Muscle of back (tissue), 11 donors: Measurements from ENCODE around the gene HBG2. TPM values are rescaled to one million over a fixed set of nuclear protein-coding genes. Genes with fewer than 3 reads are reported as not detected.
A peak's percentile ranks its signal among the peaks of the same experiment; 100 is the strongest.
"Not testable (repeated sequence)": the region's sequence is repeated elsewhere in the genome, so short reads cannot be mapped to it uniquely, and the experiment has no call there.

ENCODE experiments used
- DNase-seq, 3 donors: peaks; one replicate each; pipeline versions ENCODE4 v3.0.0 to v3.0.0-alpha.2; 2013
- polyA plus RNA-seq, 10 donors: library from polyadenylated mRNA; unstranded; fragments of 120-200 nt; gene quantifications; one replicate each; pipeline ENCODE4 v1.2.1, GENCODE V29; 2013; ENCODE audit not compliant: insufficient read length in 10 of 10

HBG2 gene
- polyA plus RNA-seq, 10 donors: 2,782 to 38,425 (median 6,490) TPM

- no peak for DNase-seq
Observed at GRCh38 chr11:5284637-5285036, 30.1 kb upstream of the HBG2 start.

GRCh38 chr11:5283882-5284281 lies 29.3 kb upstream of the HBG2 start:
- DNase-seq: no peak

- DNase-seq: no peak
Observed at GRCh38 chr11:5283086-5283485, 28.5 kb upstream of the HBG2 start.

DNA sequence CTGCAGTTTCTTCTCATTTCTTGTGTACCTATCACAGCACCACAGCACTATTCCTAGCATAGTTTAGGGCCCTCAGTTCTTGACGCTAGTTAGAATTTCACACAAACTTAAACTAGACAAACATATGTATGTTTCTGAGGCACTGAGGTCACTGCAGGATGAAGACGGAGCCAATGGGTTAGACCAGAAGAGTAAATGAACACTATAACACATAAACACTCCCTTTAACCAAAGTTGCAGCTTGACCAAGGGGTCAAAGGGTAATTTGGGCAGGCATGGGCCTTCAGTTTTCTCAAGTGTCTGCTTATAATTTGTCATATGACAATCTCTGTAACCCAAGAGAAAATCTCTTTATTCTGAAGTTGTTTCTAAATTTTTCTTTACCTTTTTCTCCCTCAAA lies 28.0 kb upstream of the HBG2 start:
- no peak for DNase-seq

DNA sequence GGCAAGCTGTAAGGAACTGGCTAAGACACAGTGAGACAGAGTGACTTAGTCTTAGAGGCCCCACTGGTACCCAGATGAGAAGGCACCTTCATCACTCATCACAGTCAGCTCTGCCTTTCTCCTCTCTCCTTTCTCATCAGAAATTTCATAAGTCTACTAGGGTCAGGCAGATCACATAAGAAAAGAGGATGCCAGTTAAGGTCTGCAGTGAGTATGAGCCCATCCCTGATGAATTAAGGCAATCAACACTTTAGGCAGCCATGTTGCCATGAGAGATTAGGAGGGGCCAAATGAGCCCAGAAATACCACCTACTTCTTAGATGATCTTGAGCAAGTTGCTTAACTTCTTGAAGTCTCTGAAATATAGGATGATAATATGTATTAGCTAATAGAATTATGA lies 27.0 kb upstream of the HBG2 start:
- no peak for DNase-seq

- peak; percentile 18 to 84 (median 46) for DNase-seq
Observed at GRCh38 chr11:5280582-5281102, 26.1 kb upstream of the HBG2 start.

DNA sequence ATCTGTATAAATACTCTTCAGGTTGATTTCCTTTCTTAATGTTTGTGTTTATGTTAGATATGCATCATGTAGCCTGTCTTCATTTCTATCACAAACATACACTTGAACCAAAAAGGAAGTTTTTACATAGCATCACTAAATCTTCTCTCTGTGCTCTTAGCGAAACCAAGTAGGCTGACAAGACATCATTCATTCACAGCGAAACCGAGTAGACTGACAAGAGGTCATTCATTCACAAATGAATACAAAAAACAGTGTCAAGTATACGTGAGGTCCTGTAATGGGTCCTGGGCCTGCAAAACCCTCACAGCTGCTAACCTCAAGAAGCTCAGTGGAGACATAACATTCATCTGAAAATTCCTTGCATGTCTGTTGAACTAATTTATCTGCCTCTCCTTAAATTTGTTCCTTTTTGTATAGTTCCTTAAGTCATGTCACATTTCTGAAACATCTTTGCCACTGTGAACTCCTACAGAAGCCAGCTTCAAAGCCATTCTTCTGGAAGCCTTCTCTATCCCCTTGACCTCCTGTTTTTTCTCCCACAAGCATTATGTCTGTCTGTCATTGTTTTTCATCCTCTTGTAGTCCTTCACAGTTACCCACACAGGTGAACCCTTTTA lies 25.0 kb upstream of the HBG2 start:
- no peak for DNase-seq

- DNase-seq: no peak
Observed at GRCh38 chr11:5277807-5278382, 23.3 kb upstream of the HBG2 start.

DNA sequence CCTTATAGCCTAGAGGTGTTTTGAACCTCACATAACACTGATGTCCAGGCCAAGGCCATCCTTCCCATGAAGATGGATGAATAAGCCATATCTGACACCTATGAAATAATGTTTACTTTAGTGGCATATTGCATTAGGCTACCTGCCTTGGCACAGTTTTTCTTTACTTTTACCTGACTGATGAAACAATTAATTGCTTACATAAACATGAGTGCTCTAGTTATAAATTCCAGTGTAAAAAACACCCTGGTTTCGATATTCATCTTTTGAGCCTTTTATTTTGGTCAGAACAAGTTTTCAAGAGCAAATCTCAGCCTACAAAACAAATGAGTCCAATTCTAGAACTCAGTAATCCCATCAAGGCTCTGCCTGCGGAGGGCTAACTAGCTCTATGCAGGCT lies 22.1 kb upstream of the HBG2 start:
- no peak for DNase-seq

DNA sequence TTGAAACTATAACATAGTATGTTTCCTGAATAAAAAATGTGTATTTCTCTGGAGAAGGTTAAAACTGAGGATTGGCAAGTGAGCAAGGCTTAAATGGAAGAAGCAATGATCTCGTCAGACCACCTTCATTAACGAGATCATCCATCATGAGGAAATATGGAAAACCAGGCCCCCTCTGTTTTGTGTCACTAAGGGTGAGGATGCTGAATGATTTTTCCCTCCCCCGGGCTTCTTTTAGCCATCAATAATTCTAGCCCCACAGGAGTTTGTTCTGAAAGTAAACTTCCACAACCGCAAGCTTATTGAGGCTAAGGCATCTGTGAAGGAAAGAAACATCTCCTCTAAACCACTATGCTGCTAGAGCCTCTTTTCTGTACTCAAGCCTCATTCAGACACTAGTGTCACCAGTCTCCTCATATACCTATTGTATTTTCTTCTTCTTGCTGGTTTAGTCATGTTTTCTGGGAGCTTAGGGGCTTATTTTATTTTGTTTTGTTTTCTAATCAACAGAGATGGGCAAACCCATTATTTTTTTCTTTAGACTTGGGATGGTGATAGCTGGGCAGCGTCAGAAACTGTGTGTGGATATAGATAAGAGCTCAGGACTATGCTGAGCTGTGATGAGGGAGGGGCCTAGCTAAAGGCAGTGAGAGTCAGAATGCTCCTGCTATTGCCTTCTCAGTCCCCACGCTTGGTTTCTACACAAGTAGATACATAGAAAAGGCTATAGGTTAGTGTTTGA lies 21.0 kb upstream of the HBG2 start:
- DNase-seq: no peak

DNA sequence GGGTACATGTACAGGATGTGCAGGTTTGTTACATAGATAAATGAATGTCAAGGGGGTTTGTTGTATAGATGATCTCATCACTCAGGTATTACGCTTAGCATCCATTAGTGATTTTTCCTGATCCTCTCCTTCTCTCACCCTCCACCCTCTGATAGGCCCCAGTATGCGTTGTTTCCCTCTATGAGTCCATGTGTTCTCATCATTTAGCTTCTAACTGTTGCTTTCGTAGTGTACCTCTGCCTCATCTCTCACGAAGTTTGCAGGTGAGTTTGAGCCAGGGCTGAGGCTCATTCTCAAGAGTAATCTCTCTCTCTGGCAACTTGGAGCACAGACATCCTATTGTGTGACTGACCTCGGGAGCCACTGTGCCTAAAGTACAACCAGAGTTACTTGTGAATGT lies 19.8 kb upstream of the HBG2 start:
- DNase-seq: no peak

- no peak for DNase-seq
Observed at GRCh38 chr11:5272395-5273017, 17.9 kb upstream of the HBG2 start.

GRCh38 chr11:5269715-5270147 lies 15.2 kb upstream of the HBG2 start, which contains the start of gene HBE1:
Gene HBE1, minus strand, starts transcription at chr11:5269945. Its CDS starts 55 bp downstream, at chr11:5269890.
- DNase-seq: no peak

- DNase-seq: no peak
Observed at GRCh38 chr11:5267033-5267563, 12.5 kb upstream of the HBG2 start.

DNA sequence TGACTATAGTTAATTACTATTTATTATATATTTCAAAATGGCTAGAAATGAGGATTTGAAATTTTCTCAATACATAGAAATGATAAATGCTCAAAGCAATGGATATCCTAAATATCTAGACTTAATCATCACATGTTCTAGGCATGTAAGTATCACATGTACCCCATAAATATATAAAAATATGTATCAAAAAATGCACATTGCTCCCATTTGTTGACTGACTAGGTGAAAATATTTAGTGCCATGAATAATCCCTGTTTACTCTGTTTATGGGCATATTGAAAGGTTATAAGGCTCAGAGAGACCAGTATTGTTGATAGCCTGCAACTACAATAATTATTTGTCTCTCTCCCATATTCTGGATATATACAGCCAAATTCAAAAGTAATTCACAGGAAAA lies 12.0 kb upstream of the HBG2 start:
- DNase-seq: no peak

- no peak for DNase-seq
Observed at GRCh38 chr11:5265832-5266231, 11.3 kb upstream of the HBG2 start.

- DNase-seq: no peak
Observed at GRCh38 chr11:5258543-5259262, 4.1 kb upstream of the HBG2 start.

GRCh38 chr11:5257296-5257695 lies 2.7 kb upstream of the HBG2 start:
- no peak for DNase-seq

- DNase-seq: not testable (repeated sequence)
Observed at GRCh38 chr11:5254023-5254422, 558 bp downstream of the HBG2 start.

GRCh38 chr11:5253440-5253839 lies 1.1 kb downstream of the HBG2 start:
- not testable (repeated sequence) for DNase-seq

DNA sequence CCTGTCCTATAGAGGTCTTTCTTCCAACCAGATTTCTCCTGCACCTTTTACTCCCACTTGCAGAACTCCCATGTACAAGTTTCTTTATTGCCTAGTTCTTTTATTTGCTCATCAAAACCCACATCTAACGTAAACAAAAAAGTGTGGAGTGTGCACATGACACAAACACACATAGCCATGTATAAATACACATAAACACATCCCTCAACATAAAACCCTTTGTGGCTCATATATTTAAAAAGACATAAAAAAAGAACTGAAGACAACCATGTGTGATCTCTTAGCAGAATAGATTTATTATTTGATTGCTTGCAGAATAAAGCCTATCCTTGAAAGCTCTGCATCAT lies 1.7 kb downstream of the HBG2 start:
- no peak for DNase-seq
